Neural cell (in vitro differentiated cells): ENCODE measurements around the gene MROH2A.

Experiments
- EP300 ChIP-seq: fragments of 450-650 bp; conservative IDR thresholded peaks from 2 replicates; pipeline ENCODE4 v1.6.1; 2014; ENCODE audit warnings: antibody characterized with exemption, mild to moderate bottlenecking, moderate library complexity; ENCODE audit not compliant: poor library complexity, severe bottlenecking
- POLR2AphosphoS5 ChIP-seq: IDR thresholded peaks from 2 replicates; pipeline ENCODE4 v1.6.1; 2012
- TAF1 ChIP-seq: IDR thresholded peaks from 2 replicates; pipeline ENCODE4 v1.6.1; 2012; ENCODE audit warnings: low read depth
- TF ChIP-seq, protein P1 (sequence below): fragments of 450-650 bp; IDR thresholded peaks from 2 replicates; pipeline ENCODE4 v1.5.1; 2014; ENCODE audit warnings: antibody characterized with exemption, mild to moderate bottlenecking, moderate library complexity; ENCODE audit not compliant: poor library complexity, severe bottlenecking
- TF ChIP-seq, protein P2 (sequence below): IDR thresholded peaks from 2 replicates; pipeline ENCODE4 v1.6.1; 2012; ENCODE audit warnings: borderline replicate concordance

- TF ChIP-seq, protein P1, sequence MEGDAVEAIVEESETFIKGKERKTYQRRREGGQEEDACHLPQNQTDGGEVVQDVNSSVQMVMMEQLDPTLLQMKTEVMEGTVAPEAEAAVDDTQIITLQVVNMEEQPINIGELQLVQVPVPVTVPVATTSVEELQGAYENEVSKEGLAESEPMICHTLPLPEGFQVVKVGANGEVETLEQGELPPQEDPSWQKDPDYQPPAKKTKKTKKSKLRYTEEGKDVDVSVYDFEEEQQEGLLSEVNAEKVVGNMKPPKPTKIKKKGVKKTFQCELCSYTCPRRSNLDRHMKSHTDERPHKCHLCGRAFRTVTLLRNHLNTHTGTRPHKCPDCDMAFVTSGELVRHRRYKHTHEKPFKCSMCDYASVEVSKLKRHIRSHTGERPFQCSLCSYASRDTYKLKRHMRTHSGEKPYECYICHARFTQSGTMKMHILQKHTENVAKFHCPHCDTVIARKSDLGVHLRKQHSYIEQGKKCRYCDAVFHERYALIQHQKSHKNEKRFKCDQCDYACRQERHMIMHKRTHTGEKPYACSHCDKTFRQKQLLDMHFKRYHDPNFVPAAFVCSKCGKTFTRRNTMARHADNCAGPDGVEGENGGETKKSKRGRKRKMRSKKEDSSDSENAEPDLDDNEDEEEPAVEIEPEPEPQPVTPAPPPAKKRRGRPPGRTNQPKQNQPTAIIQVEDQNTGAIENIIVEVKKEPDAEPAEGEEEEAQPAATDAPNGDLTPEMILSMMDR: no peak
- TF ChIP-seq, protein P2, sequence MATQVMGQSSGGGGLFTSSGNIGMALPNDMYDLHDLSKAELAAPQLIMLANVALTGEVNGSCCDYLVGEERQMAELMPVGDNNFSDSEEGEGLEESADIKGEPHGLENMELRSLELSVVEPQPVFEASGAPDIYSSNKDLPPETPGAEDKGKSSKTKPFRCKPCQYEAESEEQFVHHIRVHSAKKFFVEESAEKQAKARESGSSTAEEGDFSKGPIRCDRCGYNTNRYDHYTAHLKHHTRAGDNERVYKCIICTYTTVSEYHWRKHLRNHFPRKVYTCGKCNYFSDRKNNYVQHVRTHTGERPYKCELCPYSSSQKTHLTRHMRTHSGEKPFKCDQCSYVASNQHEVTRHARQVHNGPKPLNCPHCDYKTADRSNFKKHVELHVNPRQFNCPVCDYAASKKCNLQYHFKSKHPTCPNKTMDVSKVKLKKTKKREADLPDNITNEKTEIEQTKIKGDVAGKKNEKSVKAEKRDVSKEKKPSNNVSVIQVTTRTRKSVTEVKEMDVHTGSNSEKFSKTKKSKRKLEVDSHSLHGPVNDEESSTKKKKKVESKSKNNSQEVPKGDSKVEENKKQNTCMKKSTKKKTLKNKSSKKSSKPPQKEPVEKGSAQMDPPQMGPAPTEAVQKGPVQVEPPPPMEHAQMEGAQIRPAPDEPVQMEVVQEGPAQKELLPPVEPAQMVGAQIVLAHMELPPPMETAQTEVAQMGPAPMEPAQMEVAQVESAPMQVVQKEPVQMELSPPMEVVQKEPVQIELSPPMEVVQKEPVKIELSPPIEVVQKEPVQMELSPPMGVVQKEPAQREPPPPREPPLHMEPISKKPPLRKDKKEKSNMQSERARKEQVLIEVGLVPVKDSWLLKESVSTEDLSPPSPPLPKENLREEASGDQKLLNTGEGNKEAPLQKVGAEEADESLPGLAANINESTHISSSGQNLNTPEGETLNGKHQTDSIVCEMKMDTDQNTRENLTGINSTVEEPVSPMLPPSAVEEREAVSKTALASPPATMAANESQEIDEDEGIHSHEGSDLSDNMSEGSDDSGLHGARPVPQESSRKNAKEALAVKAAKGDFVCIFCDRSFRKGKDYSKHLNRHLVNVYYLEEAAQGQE: no peak
- TF ChIP-seq POLR2AphosphoS5 (no peak), EP300 (no peak), TAF1 (no peak)
Observed at GRCh38 chr2:233865838-233866237, 87.7 kb downstream of the MROH2A start.
